OCI-LY1 (cell line): ENCODE measurements around the gene GSTT4.

ENCODE experiments used
- EZH2 ChIP-seq: fragments of 200-600 bp; sonication (generic), shearing (Covaris generic); IDR thresholded peaks from 2 replicates; pipeline ENCODE4 v1.8.0; 2017; ENCODE audit warnings: borderline replicate concordance, mixed run types, mild to moderate bottlenecking, antibody characterized with exemption, low read length, moderate library complexity, mixed read lengths
- TF ChIP-seq, protein P1 (sequence below): fragments of 200-600 bp; sonication (generic), shearing (Covaris generic); IDR thresholded peaks from 2 replicates; pipeline ENCODE4 v1.5.1; 2017; ENCODE audit warnings: mild to moderate bottlenecking, antibody characterized with exemption, low read length, moderate library complexity, mixed read lengths

GRCh38 chr22:24040946-24041345, 35.7 kb upstream of the GSTT4 start:
- TF ChIP-seq, protein P1, sequence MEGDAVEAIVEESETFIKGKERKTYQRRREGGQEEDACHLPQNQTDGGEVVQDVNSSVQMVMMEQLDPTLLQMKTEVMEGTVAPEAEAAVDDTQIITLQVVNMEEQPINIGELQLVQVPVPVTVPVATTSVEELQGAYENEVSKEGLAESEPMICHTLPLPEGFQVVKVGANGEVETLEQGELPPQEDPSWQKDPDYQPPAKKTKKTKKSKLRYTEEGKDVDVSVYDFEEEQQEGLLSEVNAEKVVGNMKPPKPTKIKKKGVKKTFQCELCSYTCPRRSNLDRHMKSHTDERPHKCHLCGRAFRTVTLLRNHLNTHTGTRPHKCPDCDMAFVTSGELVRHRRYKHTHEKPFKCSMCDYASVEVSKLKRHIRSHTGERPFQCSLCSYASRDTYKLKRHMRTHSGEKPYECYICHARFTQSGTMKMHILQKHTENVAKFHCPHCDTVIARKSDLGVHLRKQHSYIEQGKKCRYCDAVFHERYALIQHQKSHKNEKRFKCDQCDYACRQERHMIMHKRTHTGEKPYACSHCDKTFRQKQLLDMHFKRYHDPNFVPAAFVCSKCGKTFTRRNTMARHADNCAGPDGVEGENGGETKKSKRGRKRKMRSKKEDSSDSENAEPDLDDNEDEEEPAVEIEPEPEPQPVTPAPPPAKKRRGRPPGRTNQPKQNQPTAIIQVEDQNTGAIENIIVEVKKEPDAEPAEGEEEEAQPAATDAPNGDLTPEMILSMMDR, result no peak
- TF ChIP-seq EZH2, result no peak
